GM18519 (cell line): ENCODE data around the gene ANXA5.
A peak's percentile ranks its signal among the peaks of the same experiment; 100 is the strongest.
"Not testable (repeated sequence)": the region's sequence is repeated elsewhere in the genome, so short reads cannot be mapped to it uniquely, and the experiment has no call there.

ENCODE experiments used
- ATAC-seq: cut with Tn5 transposase; IDR thresholded peaks from one replicate; pipeline ENCODE4 v1.9.1; 2021; ENCODE audit warnings: mild to moderate bottlenecking, moderate library complexity; ENCODE audit not compliant: unreplicated experiment, low FRiP score

Gene ANXA5

DNA sequence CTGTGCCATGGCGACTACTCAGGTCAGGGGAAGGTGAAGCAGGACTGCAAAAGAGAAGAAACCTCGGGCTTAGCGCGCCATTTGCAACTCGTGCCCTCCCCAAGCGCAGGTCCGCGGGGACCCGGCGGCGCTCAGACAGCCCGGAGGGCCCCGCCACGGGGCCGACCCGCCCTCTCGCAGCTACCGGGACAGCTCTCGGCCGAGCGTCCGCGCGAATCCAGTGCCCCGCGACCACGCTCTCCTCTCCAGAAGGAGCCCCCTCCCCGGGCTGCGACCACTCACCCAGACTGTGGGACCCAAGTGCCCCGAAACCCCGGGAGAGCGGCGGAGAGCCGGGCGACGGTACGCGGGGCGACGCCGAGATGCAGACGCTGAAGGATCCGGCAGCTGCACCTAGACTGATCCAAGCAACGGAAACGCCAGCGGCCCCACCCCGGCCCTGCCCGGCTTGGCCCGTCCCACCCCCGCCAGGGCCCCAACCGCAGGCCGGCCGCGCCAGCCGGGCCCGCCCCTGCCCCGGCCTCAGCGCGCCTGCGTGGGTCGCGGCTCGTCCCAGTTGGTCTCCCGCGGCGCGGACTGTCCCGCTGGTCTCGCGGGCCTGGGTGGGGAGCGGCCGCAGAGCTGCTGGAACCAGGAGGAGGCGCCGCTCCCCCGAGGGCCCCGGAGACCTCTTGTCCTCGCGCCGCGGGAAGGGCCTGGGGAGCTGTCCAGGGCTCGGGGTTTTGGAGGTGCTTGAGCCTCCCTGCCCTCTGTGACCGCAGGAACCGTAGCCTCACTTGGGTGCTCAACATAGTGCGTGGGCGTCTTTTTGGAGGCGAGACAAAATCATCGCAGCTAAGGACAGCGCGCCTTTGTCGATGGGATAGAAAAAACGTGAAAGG is at the start of gene ANXA5:
Gene ANXA5, minus strand, starts transcription at position 400 of the 881 bp plus-strand sequence. Its CDS starts 391 bp downstream, at position 9.
- ATAC-seq, result peak; percentile 79

DNA sequence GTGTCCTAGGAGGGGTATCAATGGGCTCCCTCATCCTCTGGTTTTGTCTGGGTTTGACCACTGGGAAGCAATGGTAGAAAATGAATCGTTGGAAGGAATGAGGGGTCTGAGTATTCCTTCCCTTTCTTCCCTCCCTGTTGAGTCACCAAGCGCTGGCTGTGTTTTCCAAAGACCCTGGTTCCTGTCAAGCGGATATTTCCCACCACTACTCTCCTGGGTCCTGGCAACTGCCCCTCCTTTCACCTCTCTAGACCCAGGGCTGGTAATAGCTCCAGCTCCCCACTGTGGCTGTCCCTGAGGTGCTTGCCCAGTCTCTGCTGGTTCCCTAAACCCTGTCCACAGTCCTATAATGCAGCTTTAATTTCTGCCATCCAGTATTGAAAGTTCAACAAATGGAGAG is 46.0 kb upstream of the ANXA5 start:
- no peak for ATAC-seq

DNA sequence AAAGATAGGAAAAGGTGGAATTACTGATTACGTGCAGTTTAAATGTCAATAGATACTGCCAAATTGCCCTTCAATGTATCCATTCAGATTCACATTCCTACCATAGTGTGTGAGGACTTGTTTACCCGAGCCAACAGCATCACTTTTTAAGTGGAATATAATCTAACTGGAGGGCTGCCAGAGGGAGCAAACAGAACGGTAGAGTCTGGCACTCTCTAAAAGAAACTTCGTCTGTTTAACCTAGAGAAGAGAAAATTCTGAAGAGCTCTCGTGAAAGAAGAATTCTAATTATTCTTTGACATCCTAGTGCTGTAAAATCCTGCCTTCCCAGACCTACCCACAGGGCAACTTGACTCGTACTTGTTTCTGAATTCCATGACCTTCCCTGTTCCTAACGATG is 45.0 kb upstream of the ANXA5 start:
- ATAC-seq, result no peak

- no peak for ATAC-seq
These were observed 44.1 kb upstream of the ANXA5 start for GRCh38 chr4:121740796-121741409.

GRCh38 chr4:121739575-121739974 is 42.8 kb upstream of the ANXA5 start:
- no peak for ATAC-seq

GRCh38 chr4:121738780-121739535 is 42.2 kb upstream of the ANXA5 start:
- no peak for ATAC-seq

DNA sequence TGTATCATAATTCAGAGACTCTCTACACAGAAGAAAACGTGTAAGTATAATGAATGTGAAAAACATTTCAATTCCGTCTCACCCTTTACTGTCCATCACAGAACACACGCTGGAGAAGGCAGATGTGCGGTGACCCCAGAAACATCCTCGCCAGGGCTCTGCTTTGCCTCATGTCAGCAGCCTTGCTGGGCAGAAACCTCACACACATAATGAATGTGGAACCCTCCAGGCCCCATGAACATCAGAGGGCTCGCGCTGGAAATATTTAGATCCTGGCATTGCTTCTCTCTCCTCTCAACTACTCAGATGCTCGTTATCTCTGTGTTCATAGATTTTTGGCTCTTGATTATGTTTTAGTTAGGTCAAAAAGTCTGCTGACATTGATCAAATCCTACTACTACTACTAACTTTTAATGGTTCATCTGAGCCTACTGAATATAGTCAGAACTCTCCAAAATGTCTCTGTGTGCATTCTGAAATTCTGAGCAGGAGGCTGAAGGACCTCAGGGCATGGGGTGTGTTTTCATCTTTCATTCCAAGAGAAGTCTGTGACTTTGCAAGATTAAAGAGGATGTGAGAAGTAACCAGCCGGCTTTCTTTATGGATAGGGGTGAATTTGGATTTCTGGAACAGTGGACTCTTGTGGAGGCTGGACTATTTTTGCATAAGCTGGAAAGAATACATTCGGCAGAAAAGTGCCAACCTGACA is 41.2 kb upstream of the ANXA5 start:
- no peak for ATAC-seq

- ATAC-seq, result no peak
These were observed 40.1 kb upstream of the ANXA5 start for GRCh38 chr4:121736735-121737351.

DNA sequence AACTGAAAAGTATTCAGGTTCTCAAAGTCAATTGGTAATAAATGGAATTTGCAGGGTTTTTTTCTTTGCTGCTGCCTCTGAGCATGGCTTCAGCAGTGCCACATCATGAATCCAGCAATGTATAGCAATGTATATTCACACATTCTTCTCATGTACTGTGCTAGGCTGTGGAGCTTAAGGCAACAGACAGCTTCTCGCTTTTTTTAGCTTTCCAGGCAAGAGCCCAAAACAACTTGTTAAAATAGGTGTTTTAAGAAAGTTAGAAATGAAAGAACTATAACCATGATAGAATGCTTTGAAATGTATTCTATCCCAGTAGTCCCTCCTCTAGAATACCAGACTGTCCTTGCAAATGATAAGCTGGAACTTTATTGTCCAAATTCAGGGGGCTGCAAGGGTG is 37.8 kb upstream of the ANXA5 start:
- ATAC-seq, result no peak

DNA sequence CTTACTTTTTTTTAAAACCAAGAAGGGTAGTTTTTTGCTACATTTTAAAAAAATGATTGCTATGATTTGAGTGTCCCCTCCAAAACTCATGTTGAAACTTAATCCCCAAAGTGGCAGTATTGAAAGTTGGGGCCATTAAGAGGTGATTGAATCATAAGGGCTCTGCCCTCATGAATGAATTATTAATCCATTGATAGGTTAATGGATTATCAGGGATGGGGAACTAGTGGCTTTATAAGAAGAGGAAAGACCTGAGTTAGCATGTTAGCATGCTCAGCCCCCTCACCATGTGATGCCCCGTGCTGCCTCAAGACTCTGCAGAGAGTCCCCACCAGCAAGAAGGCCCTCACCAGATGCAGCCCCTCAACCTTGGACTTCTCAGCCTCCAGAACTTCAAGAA is 37.2 kb upstream of the ANXA5 start:
- ATAC-seq, result no peak

GRCh38 chr4:121729753-121730152 is 33.0 kb upstream of the ANXA5 start:
- ATAC-seq, result not testable (repeated sequence)

- ATAC-seq, result no peak
These were observed 32.0 kb upstream of the ANXA5 start for GRCh38 chr4:121728798-121729226.

- no peak for ATAC-seq
These were observed 31.3 kb upstream of the ANXA5 start for GRCh38 chr4:121728066-121728465.

GRCh38 chr4:121726642-121727268 is 30.0 kb upstream of the ANXA5 start:
- ATAC-seq, result peak; percentile 98

DNA sequence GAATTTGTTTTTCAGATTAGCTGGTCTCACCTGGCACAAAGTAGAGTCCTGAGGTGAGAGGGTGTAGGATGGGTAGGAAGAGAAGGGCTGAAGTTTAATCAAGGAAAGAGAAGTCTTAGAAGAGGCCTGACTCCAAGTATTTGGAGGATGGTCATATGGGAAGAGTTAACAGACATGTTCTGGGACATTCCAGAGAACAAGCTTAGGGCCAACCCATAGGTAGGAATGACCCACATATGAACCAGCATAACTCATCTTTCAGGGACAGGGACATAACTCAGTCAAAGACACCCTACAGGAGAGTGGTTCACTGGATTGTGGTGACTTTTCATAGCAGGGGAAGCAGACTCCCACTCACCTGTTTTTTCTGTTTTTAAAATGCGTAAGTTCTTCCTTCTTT is 27.9 kb upstream of the ANXA5 start:
- no peak for ATAC-seq

DNA sequence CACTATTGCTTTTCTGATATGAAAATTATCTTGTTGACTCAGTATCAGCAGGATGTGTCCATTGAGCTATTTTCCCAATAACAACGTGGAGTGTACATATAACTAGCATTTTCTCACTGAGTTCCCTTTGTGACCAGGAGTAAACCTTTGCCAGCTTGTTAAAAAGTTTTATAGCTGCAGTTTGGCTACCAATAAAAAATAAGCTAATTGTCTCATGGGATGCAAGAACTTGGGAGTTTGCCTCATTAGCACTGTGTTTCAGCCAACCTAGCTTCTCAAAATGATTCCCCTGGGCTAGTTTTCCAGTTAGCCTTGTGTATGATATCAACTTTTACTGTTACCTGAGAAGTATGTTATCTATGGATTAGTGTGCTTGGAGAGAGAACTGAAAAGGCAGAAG is 24.9 kb upstream of the ANXA5 start:
- no peak for ATAC-seq

DNA sequence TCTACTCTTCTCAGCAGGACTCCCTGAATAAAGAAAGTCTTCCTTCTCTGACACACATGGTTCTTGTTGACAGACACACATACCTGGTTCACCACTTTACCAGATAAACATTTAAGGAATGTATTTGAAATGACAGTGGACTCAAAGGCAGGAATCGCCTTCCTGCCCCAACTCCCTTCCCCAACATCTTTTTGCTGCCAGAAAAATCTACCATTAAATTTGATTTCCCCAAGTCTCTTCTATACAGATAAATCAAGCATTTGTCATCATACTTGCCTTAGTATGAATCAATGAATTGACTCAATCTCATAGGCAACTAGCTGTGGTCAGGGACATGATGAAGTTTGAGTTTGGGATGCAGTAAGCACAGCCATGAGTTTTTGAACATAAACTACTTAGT is 23.3 kb upstream of the ANXA5 start:
- ATAC-seq, result no peak

DNA sequence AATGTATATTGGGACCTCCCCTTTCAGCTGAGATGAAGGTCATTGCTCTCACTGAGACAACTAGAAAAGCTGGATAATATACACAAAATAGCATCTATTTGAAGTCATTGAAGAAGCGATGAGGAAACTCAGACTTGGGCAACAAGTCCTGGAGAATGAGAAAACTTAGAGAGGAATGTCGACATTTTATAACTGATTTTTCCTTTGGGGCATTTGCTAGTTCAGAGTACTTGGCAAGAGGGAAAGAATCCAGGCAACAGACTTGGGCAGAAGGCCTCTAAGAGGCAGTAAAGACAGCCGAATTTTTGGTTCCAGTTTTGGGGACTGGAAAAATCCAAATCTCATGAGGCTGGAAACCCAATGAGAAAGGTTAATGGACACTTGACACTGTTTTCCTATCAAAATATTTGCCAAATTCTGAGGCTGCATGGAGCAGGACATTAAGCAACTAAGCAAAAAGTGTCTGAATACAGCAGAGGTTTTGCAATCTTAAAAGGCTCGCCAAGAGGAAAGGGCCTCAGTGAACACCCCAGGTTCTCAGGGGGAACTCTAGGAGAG is 21.0 kb upstream of the ANXA5 start:
- ATAC-seq, result no peak

DNA sequence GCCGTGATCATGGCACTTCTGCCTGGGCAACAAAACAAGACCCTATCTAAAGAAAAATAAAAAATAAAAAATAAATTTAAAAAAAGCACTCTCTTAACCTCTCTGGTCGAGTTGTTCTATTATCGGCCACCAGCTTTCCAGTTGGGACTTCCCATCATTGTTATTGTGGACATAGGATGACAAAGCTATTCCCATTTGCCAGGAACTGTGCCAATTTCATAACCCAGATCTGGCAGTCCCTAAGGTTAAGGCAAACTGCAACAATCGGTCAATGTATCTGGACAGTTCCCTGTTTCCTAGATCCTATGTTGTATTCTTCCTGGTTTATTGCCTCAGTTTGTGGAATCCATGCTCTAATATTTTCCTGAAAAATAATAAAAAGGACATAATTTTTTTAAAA is 17.8 kb upstream of the ANXA5 start:
- no peak for ATAC-seq
